WTC11 (cell line): ENCODE data around the gene ENPP6.

ENCODE experiments used
- CBFB ChIP-seq: sonication (generic); formaldehyde crosslinking; IDR thresholded peaks from 2 replicates; pipeline ENCODE4 v1.8.1; 2022; ENCODE audit warnings: mild to moderate bottlenecking, low read depth, missing genetic modification reagents
- CREB1 ChIP-seq: sonication (generic); formaldehyde crosslinking; IDR thresholded peaks from 2 replicates; pipeline ENCODE4 v1.8.0; 2023; ENCODE audit warnings: mild to moderate bottlenecking, missing genetic modification reagents
- GABPB1 ChIP-seq: sonication (generic); formaldehyde crosslinking; IDR thresholded peaks from 2 replicates; pipeline ENCODE4 v1.8.1; 2023; ENCODE audit warnings: mild to moderate bottlenecking, missing genetic modification reagents
- JUN ChIP-seq: sonication (generic); formaldehyde crosslinking; IDR thresholded peaks from 2 replicates; pipeline ENCODE4 v1.8.0; 2023; ENCODE audit warnings: mild to moderate bottlenecking, missing genetic modification reagents
- NR3C1 ChIP-seq: sonication (generic); formaldehyde crosslinking; conservative IDR thresholded peaks from 2 replicates; pipeline ENCODE4 v1.8.1; 2023; ENCODE audit warnings: low read depth, mild to moderate bottlenecking, missing genetic modification reagents
- RORB ChIP-seq: fragments of 250-450 bp; sonication (Bioruptor Pico); IDR thresholded peaks from 2 replicates; pipeline ENCODE4 v1.9.0; 2021; ENCODE audit warnings: mild to moderate bottlenecking
- SP1 ChIP-seq: sonication (generic); formaldehyde crosslinking; conservative IDR thresholded peaks from 2 replicates; pipeline ENCODE4 v1.8.1; 2022; ENCODE audit warnings: missing genetic modification reagents
- ZNF317 ChIP-seq: sonication (generic); formaldehyde crosslinking; IDR thresholded peaks from 2 replicates; pipeline ENCODE4 v1.8.1; 2023; ENCODE audit warnings: low read depth, mild to moderate bottlenecking, moderate library complexity, missing genetic modification reagents, borderline replicate concordance
- TF ChIP-seq, protein P1 (sequence below): sonication (generic); formaldehyde crosslinking; IDR thresholded peaks from 2 replicates; pipeline ENCODE4 v1.8.0; 2022; ENCODE audit warnings: mild to moderate bottlenecking, missing genetic modification reagents
- TF ChIP-seq, protein P2 (sequence below): sonication (generic); formaldehyde crosslinking; IDR thresholded peaks from 2 replicates; pipeline ENCODE4 v1.8.1; 2022; ENCODE audit warnings: low read depth, mild to moderate bottlenecking, moderate library complexity, missing genetic modification reagents, borderline replicate concordance
- TF ChIP-seq, protein P3 (sequence below): fragments of 200-600 bp; IDR thresholded peaks from 2 replicates; pipeline ENCODE4 v1.8.0; 2022; ENCODE audit warnings: antibody characterized with exemption
- TF ChIP-seq, protein P4 (sequence below): sonication (generic); formaldehyde crosslinking; conservative IDR thresholded peaks from 2 replicates; pipeline ENCODE4 v1.8.1; 2022; ENCODE audit warnings: mild to moderate bottlenecking, missing genetic modification reagents
- TF ChIP-seq, protein P5 (sequence below): sonication (generic); formaldehyde crosslinking; IDR thresholded peaks from 2 replicates; pipeline ENCODE4 v1.8.0; 2022; ENCODE audit warnings: mild to moderate bottlenecking, missing genetic modification reagents
- TF ChIP-seq, protein P6 (sequence below): sonication (generic); formaldehyde crosslinking; IDR thresholded peaks from 2 replicates; pipeline ENCODE4 v1.8.0; 2023; ENCODE audit warnings: missing genetic modification reagents, mild to moderate bottlenecking, borderline replicate concordance

DNA sequence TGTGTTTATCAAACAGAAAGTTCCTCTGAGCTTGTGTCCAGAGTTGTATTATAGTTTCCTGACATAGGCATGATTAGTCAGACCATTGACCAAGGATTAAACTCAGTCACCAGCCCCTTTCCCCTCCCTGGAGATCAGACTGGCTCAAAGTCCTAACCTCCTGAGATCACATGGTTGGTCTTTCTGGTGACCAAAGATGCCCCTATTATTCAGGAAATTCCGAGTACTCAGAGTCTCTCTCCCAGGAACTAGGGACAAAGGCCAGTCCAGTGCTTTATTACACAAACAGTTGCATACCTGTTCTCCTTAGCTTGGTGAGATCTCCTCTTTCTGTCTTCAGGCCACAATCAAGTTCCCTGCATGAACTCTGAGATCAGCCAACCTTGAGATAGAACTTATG lies 14.5 kb upstream of the ENPP6 start:
- TF ChIP-seq, protein P1, sequence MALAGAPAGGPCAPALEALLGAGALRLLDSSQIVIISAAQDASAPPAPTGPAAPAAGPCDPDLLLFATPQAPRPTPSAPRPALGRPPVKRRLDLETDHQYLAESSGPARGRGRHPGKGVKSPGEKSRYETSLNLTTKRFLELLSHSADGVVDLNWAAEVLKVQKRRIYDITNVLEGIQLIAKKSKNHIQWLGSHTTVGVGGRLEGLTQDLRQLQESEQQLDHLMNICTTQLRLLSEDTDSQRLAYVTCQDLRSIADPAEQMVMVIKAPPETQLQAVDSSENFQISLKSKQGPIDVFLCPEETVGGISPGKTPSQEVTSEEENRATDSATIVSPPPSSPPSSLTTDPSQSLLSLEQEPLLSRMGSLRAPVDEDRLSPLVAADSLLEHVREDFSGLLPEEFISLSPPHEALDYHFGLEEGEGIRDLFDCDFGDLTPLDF (CRISPR knock-in tag), result no peak
- TF ChIP-seq GABPB1 (CRISPR knock-in tag) (no peak), SP1 (CRISPR knock-in tag) (no peak), CREB1 (CRISPR knock-in tag) (no peak), NR3C1 (CRISPR knock-in tag) (no peak), JUN (CRISPR knock-in tag) (no peak), CBFB (CRISPR knock-in tag) (no peak), ZNF317 (no peak), RORB (CRISPR knock-in tag) (no peak)
- TF ChIP-seq, protein P2, sequence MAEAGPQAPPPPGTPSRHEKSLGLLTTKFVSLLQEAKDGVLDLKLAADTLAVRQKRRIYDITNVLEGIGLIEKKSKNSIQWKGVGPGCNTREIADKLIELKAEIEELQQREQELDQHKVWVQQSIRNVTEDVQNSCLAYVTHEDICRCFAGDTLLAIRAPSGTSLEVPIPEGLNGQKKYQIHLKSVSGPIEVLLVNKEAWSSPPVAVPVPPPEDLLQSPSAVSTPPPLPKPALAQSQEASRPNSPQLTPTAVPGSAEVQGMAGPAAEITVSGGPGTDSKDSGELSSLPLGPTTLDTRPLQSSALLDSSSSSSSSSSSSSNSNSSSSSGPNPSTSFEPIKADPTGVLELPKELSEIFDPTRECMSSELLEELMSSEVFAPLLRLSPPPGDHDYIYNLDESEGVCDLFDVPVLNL (CRISPR knock-in tag), result no peak
- TF ChIP-seq, protein P3, sequence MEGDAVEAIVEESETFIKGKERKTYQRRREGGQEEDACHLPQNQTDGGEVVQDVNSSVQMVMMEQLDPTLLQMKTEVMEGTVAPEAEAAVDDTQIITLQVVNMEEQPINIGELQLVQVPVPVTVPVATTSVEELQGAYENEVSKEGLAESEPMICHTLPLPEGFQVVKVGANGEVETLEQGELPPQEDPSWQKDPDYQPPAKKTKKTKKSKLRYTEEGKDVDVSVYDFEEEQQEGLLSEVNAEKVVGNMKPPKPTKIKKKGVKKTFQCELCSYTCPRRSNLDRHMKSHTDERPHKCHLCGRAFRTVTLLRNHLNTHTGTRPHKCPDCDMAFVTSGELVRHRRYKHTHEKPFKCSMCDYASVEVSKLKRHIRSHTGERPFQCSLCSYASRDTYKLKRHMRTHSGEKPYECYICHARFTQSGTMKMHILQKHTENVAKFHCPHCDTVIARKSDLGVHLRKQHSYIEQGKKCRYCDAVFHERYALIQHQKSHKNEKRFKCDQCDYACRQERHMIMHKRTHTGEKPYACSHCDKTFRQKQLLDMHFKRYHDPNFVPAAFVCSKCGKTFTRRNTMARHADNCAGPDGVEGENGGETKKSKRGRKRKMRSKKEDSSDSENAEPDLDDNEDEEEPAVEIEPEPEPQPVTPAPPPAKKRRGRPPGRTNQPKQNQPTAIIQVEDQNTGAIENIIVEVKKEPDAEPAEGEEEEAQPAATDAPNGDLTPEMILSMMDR, result no peak
- TF ChIP-seq, protein P4, sequence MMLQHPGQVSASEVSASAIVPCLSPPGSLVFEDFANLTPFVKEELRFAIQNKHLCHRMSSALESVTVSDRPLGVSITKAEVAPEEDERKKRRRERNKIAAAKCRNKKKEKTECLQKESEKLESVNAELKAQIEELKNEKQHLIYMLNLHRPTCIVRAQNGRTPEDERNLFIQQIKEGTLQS, result no peak
- TF ChIP-seq, protein P5, sequence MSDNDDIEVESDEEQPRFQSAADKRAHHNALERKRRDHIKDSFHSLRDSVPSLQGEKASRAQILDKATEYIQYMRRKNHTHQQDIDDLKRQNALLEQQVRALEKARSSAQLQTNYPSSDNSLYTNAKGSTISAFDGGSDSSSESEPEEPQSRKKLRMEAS (CRISPR knock-in tag), result no peak
- TF ChIP-seq, protein P6, sequence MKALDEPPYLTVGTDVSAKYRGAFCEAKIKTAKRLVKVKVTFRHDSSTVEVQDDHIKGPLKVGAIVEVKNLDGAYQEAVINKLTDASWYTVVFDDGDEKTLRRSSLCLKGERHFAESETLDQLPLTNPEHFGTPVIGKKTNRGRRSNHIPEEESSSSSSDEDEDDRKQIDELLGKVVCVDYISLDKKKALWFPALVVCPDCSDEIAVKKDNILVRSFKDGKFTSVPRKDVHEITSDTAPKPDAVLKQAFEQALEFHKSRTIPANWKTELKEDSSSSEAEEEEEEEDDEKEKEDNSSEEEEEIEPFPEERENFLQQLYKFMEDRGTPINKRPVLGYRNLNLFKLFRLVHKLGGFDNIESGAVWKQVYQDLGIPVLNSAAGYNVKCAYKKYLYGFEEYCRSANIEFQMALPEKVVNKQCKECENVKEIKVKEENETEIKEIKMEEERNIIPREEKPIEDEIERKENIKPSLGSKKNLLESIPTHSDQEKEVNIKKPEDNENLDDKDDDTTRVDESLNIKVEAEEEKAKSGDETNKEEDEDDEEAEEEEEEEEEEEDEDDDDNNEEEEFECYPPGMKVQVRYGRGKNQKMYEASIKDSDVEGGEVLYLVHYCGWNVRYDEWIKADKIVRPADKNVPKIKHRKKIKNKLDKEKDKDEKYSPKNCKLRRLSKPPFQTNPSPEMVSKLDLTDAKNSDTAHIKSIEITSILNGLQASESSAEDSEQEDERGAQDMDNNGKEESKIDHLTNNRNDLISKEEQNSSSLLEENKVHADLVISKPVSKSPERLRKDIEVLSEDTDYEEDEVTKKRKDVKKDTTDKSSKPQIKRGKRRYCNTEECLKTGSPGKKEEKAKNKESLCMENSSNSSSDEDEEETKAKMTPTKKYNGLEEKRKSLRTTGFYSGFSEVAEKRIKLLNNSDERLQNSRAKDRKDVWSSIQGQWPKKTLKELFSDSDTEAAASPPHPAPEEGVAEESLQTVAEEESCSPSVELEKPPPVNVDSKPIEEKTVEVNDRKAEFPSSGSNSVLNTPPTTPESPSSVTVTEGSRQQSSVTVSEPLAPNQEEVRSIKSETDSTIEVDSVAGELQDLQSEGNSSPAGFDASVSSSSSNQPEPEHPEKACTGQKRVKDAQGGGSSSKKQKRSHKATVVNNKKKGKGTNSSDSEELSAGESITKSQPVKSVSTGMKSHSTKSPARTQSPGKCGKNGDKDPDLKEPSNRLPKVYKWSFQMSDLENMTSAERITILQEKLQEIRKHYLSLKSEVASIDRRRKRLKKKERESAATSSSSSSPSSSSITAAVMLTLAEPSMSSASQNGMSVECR (CRISPR knock-in tag), result no peak
